DND-41 (cell line): ENCODE results near the gene SLC2A1.

ENCODE experiments used
- ATAC-seq: fragments of 200-7000 bp; cut with Tn5 transposase; 3 replicates; pipeline ENCODE4 v1.9.1; 2021; ENCODE audit warnings: low read depth; ENCODE audit not compliant: insufficient read depth
- DNase-seq: peaks from one replicate; pipeline ENCODE4 v3.0.0-alpha.2; 2020
- H2AFZ ChIP-seq: 2 replicates; pipeline ENCODE4 v1.6.0; 2012; ENCODE audit warnings: low read depth, low read length
- H3K27ac ChIP-seq: 2 replicates; pipeline ENCODE4 v1.5.1; 2012; ENCODE audit warnings: low read length, inconsistent platforms
- H3K27me3 ChIP-seq: fragments of 200-600 bp; sonication (generic); 2 replicates; pipeline ENCODE4 v1.6.0; 2012; ENCODE audit warnings: low read length, mild to moderate bottlenecking, inconsistent platforms; ENCODE audit not compliant: insufficient read depth, poor library complexity
- H3K36me3 ChIP-seq: 2 replicates; pipeline ENCODE4 v1.5.1; 2012; ENCODE audit warnings: low read length, inconsistent platforms; ENCODE audit not compliant: insufficient read depth
- H3K4me1 ChIP-seq: 2 replicates; pipeline ENCODE4 v1.5.1; 2012; ENCODE audit warnings: mild to moderate bottlenecking, low read length; ENCODE audit not compliant: insufficient read depth
- H3K4me2 ChIP-seq: 2 replicates; pipeline ENCODE4 v1.6.0; 2012; ENCODE audit warnings: mild to moderate bottlenecking, moderate library complexity, low read length, inconsistent platforms; ENCODE audit not compliant: insufficient read depth
- H3K4me3 ChIP-seq, 2 experiments: fragments of 200-600 bp in 1 of 2; shearing (Covaris generic) in 1 of 2; 2 replicates each; pipeline ENCODE4 v1.5.1; 2012 to 2016; ENCODE audit warnings: inconsistent platforms in 2 of 2, low read length in 2 of 2, mild to moderate bottlenecking in 2 of 2, low read depth in 1 of 2, moderate library complexity in 1 of 2
- H3K79me2 ChIP-seq: 2 replicates; pipeline ENCODE4 v1.6.0; 2012; ENCODE audit warnings: low read length, inconsistent platforms; ENCODE audit not compliant: insufficient read depth
- H3K9ac ChIP-seq: 2 replicates; pipeline ENCODE4 v1.6.0; 2012; ENCODE audit warnings: low read depth, mild to moderate bottlenecking, inconsistent platforms, low read length, moderate library complexity
- H3K9me3 ChIP-seq: 2 replicates; pipeline ENCODE4 v1.5.1; 2012; ENCODE audit warnings: low read length, moderate library complexity, mild to moderate bottlenecking, inconsistent platforms; ENCODE audit not compliant: insufficient read depth, severe bottlenecking
- H4K20me1 ChIP-seq: 2 replicates; pipeline ENCODE4 v1.6.0; 2012; ENCODE audit warnings: low read length; ENCODE audit not compliant: insufficient read depth
- CTCF ChIP-seq: IDR thresholded peaks from 2 replicates; pipeline ENCODE4 v1.5.1; 2012; ENCODE audit warnings: borderline replicate concordance, low read length, moderate library complexity, mild to moderate bottlenecking; ENCODE audit not compliant: poor library complexity, severe bottlenecking; ENCODE audit errors: extremely low read depth
- EZH2 ChIP-seq: IDR thresholded peaks from 3 replicates; pipeline ENCODE4 v1.6.1; 2012; ENCODE audit warnings: borderline replicate concordance, low read depth, mild to moderate bottlenecking, moderate library complexity, low read length, inconsistent platforms; ENCODE audit not compliant: severe bottlenecking

SLC2A1 gene

DNA sequence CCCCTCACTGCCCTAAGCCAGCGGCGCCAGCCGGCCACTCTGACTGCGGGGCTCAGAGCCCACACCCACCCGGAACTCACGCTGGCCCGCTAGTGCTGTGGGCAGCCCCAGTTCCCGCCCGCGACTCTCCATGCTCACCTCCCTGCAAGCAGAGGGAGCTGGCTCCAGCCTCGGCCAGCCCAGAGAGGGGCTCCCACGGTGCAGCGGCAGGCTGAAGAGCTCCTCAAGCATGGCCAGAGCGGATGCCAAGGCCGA, 41.5 kb downstream of the SLC2A1 start:
- ATAC-seq (no peak), DNase-seq (no peak)
- H3K79me2 ChIP-seq: no peaks in the 10 kb centered on the region
- no peaks in the 10 kb centered on the region for H4K20me1 ChIP-seq
- no peak overlapping the region for H3K9ac ChIP-seq
- no peak for TF ChIP-seq EZH2
- TF ChIP-seq CTCF: no peak
- no peaks in the 10 kb centered on the region for H3K27me3 ChIP-seq
- H3K4me1 ChIP-seq: no peaks in the 10 kb centered on the region
- no peak overlapping the region for H2AFZ ChIP-seq
- H3K4me3 ChIP-seq: no peak overlapping the region
- no peaks in the 10 kb centered on the region for H3K36me3 ChIP-seq
- H3K4me2 ChIP-seq: no peak overlapping the region
- no peak overlapping the region for H3K27ac ChIP-seq
- H3K9me3 ChIP-seq: peaks cover 2% of the 10 kb centered on the region

- Histone ChIP-seq H2AFZ (no peak overlapping the region), H3K4me1 (no peaks in the 10 kb centered on the region), H3K27me3 (no peaks in the 10 kb centered on the region), H3K4me3 (no peak overlapping the region), H4K20me1 (no peaks in the 10 kb centered on the region), H3K36me3 (no peaks in the 10 kb centered on the region), H3K27ac (no peak overlapping the region), H3K9me3 (peaks cover 2% of the 10 kb centered on the region), H3K79me2 (no peaks in the 10 kb centered on the region), H3K4me2 (no peak overlapping the region), H3K9ac (no peak overlapping the region)
- TF ChIP-seq CTCF: no peak
- TF ChIP-seq EZH2: no peak
- ATAC-seq (no peak), DNase-seq (no peak)
These were observed 43.2 kb downstream of the SLC2A1 start for GRCh38 chr1:42915456-42915855.

DNA sequence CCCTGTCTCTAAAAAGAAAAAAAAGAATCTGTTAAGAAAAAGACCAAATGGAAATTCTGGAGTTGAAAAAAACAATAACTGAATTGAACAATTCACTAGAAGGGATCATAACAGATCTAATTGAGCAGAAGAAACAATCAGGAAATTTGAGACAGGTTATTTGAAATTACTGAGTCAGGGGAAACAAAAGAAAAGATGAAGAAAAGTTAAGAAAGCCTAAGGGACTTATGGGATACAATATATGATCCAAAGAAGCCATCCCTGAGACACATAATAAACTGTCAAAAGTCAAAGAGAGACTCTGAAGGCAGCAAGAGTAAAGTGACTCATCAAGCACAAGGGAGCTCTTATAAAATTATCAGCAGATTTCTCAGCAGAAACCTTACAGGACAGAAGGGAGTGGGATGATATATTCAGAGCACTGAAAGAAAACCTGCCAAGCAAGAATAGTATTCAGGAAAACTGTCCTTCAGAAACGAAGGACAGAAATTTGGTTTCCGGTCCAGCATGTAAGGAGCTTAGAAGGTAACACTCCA, 44.5 kb downstream of the SLC2A1 start:
- H3K36me3 ChIP-seq: no peaks in the 10 kb centered on the region
- H3K27me3 ChIP-seq: no peaks in the 10 kb centered on the region
- H3K79me2 ChIP-seq: no peaks in the 10 kb centered on the region
- no peak overlapping the region for H3K9ac ChIP-seq
- H3K4me1 ChIP-seq: no peaks in the 10 kb centered on the region
- no peak overlapping the region for H3K4me2 ChIP-seq
- H3K9me3 ChIP-seq: peaks cover 2% of the 10 kb centered on the region
- H4K20me1 ChIP-seq: no peaks in the 10 kb centered on the region
- H3K4me3 ChIP-seq: no peak overlapping the region
- DNase-seq: no peak
- H2AFZ ChIP-seq: no peak overlapping the region
- H3K27ac ChIP-seq: no peak overlapping the region
- no peak for TF ChIP-seq CTCF
- no peak for TF ChIP-seq EZH2
- ATAC-seq: no peak
